Measurements from ENCODE around the gene RBBP8NL.
"Not testable (repeated sequence)": the region's sequence is repeated elsewhere in the genome, so short reads cannot be mapped to it uniquely, and the experiment has no call there.

The RBBP8NL gene

GRCh38 chr20:62446481-62446880, 19.1 kb upstream of the RBBP8NL start:
- no peak for DNase-seq (ENCODE audit: insufficient read length, low spot score)
- FAIRE-seq, result peak; percentile 77

- peak; percentile 96 for FAIRE-seq
Measured at GRCh38 chr20:62445553-62446340, 18.4 kb upstream of the RBBP8NL start.

GRCh38 chr20:62444286-62444685, 16.9 kb upstream of the RBBP8NL start:
- peak; percentile 52 for FAIRE-seq
- DNase-seq (ENCODE audit: insufficient read length, low spot score), result no peak

More at GRCh38 chr20:62445553-62446340, 18.4 kb upstream of the RBBP8NL start:
- no peak for DNase-seq (ENCODE audit: insufficient read length, low spot score)

GRCh38 chr20:62441987-62442539, 14.7 kb upstream of the RBBP8NL start:
- DNase-seq (ENCODE audit: insufficient read length, low spot score) (no peak), FAIRE-seq (peak; percentile 90)

GRCh38 chr20:62439218-62439617, 11.9 kb upstream of the RBBP8NL start:
- FAIRE-seq (no peak), DNase-seq (ENCODE audit: insufficient read length, low spot score) (no peak)

GRCh38 chr20:62437927-62438326, 10.6 kb upstream of the RBBP8NL start:
- FAIRE-seq (no peak), DNase-seq (ENCODE audit: insufficient read length, low spot score) (no peak)

GRCh38 chr20:62437496-62437895, 10.2 kb upstream of the RBBP8NL start:
- peak; percentile 71 for FAIRE-seq
- no peak for DNase-seq (ENCODE audit: insufficient read length, low spot score)

GRCh38 chr20:62436692-62437091, 9.4 kb upstream of the RBBP8NL start:
- DNase-seq (ENCODE audit: insufficient read length, low spot score), result no peak
- FAIRE-seq, result peak; percentile 52

GRCh38 chr20:62433658-62434497, 6.5 kb upstream of the RBBP8NL start:
- DNase-seq (ENCODE audit: insufficient read length, low spot score) (no peak), FAIRE-seq (peak; percentile 78)

GRCh38 chr20:62430866-62431447, 3.6 kb upstream of the RBBP8NL start:
- FAIRE-seq, result no peak

GRCh38 chr20:62430311-62430853, 3.0 kb upstream of the RBBP8NL start:
- FAIRE-seq (peak; percentile 46), DNase-seq (ENCODE audit: insufficient read length, low spot score) (no peak)

More at GRCh38 chr20:62430866-62431447, 3.6 kb upstream of the RBBP8NL start:
- no peak for DNase-seq (ENCODE audit: insufficient read length, low spot score)

- DNase-seq (ENCODE audit: insufficient read length, low spot score), result no peak
- FAIRE-seq, result peak; percentile 64
Measured at GRCh38 chr20:62429455-62430310, 2.3 kb upstream of the RBBP8NL start.

GRCh38 chr20:62428396-62429295, 1.3 kb upstream of the RBBP8NL start:
- FAIRE-seq (peak; percentile 99), DNase-seq (ENCODE audit: insufficient read length, low spot score) (no peak)

GRCh38 chr20:62428002-62428372, 648 bp upstream of the RBBP8NL start:
- DNase-seq (ENCODE audit: insufficient read length, low spot score) (no peak), FAIRE-seq (no peak)

GRCh38 chr20:62426699-62427131, 624 bp downstream of the RBBP8NL start:
- FAIRE-seq, result peak; percentile 40
- DNase-seq (ENCODE audit: insufficient read length, low spot score), result no peak

- not testable (repeated sequence) for FAIRE-seq; DNase-seq (ENCODE audit: insufficient read length, low spot score)
Measured at GRCh38 chr20:62426059-62426348, 1.3 kb downstream of the RBBP8NL start.

- FAIRE-seq, result peak; percentile 98
Measured at GRCh38 chr20:62425281-62426058, 1.9 kb downstream of the RBBP8NL start.

More at GRCh38 chr20:62425281-62426058, 1.9 kb downstream of the RBBP8NL start:
- DNase-seq (ENCODE audit: insufficient read length, low spot score), result no peak
